ENCODE data around the gene TTN. TPM values are rescaled to one million over a fixed set of nuclear protein-coding genes. Genes with fewer than 3 reads are reported as not detected.

Gene TTN
- total RNA-seq, 1 donor from 2014 or later, result 0.50 TPM

DNA sequence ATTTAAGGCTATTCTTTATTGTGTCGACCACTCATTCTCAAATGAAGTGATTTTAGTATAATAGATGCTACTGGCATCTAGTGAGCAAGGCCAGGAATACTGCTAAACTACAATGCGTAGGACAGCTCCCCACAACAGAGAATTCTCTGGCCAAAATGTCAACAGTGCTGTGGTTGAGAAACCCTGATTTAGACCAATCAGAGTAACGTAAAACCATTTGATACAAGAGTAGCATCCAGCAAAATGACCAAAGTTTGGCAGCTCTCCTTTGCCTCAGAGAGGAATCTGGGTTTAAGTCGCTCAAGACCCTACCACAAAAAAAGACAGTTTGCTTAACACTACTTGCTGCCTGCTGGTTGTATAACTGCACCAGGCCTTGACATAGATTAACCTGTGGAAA is 37.0 kb upstream of the TTN start:
- no peak overlapping the region for H3K9ac ChIP-seq (ENCODE audit: low read length)
- H3K4me1 Mint-ChIP-seq (ENCODE audit: low read depth, unreplicated experiment), result peaks cover 13% of the 10 kb centered on the region

GRCh38 chr2:178843697-178844096 is 36.5 kb upstream of the TTN start:
- H3K36me3 ChIP-seq (ENCODE audit: insufficient read depth, low read length), result no peaks in the 10 kb centered on the region
- Mint-ChIP-seq H3K9me3 (ENCODE audit: unreplicated experiment) (peaks cover 3% of the 10 kb centered on the region), H3K27ac (ENCODE audit: unreplicated experiment) (no peak overlapping the region), H3K36me3 (ENCODE audit: low read depth, unreplicated experiment) (no peaks in the 10 kb centered on the region), H3K4me3 (ENCODE audit: unreplicated experiment) (no peak overlapping the region), H3K27me3 (ENCODE audit: low read depth, unreplicated experiment) (no peaks in the 10 kb centered on the region), H3K4me1 (ENCODE audit: low read depth, unreplicated experiment) (peaks cover 13% of the 10 kb centered on the region)
- peaks cover 13% of the 10 kb centered on the region for H3K4me1 ChIP-seq (ENCODE audit: insufficient read depth, low read length)
- no peak overlapping the region for H3K4me3 ChIP-seq (ENCODE audit: insufficient read depth, low read depth, low read length)
- FAIRE-seq, result no peak
- no peak overlapping the region for H3K4me2 ChIP-seq (ENCODE audit: low read length)
- no peaks in the 10 kb centered on the region for H3K79me2 ChIP-seq (ENCODE audit: insufficient read depth, low read length)
- no peaks in the 10 kb centered on the region for H4K20me1 ChIP-seq (ENCODE audit: insufficient read depth, low read length)
- no peaks in the 10 kb centered on the region for H3K9me3 ChIP-seq (ENCODE audit: insufficient read depth, low read depth, low read length)
- no peak overlapping the region for H2AFZ ChIP-seq (ENCODE audit: low read depth, low read length)
- no peak overlapping the region for H3K27ac ChIP-seq (ENCODE audit: low read depth, low read length)
- no peak overlapping the region for H3K9ac ChIP-seq (ENCODE audit: low read length)
- DNase-seq (ENCODE audit: low read depth), result no peak
- no peaks in the 10 kb centered on the region for H3K27me3 ChIP-seq (ENCODE audit: insufficient read depth, low read length)
- TF ChIP-seq EZH2 (IDR thresholded peaks at IDR 0.05; ENCODE audit: insufficient read depth, low read length), result no peak
- TF ChIP-seq, protein P1, sequence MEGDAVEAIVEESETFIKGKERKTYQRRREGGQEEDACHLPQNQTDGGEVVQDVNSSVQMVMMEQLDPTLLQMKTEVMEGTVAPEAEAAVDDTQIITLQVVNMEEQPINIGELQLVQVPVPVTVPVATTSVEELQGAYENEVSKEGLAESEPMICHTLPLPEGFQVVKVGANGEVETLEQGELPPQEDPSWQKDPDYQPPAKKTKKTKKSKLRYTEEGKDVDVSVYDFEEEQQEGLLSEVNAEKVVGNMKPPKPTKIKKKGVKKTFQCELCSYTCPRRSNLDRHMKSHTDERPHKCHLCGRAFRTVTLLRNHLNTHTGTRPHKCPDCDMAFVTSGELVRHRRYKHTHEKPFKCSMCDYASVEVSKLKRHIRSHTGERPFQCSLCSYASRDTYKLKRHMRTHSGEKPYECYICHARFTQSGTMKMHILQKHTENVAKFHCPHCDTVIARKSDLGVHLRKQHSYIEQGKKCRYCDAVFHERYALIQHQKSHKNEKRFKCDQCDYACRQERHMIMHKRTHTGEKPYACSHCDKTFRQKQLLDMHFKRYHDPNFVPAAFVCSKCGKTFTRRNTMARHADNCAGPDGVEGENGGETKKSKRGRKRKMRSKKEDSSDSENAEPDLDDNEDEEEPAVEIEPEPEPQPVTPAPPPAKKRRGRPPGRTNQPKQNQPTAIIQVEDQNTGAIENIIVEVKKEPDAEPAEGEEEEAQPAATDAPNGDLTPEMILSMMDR (IDR thresholded peaks at IDR 0.05; ENCODE audit: insufficient read depth, low read depth, low read length), result no peak

More for the DNA sequence above, 37.0 kb upstream of the TTN start:
- Histone ChIP-seq H2AFZ (ENCODE audit: low read depth, low read length) (no peak overlapping the region), H3K79me2 (ENCODE audit: insufficient read depth, low read length) (no peaks in the 10 kb centered on the region), H3K9me3 (ENCODE audit: insufficient read depth, low read depth, low read length) (no peaks in the 10 kb centered on the region), H3K4me3 (ENCODE audit: insufficient read depth, low read depth, low read length) (no peak overlapping the region), H3K4me2 (ENCODE audit: low read length) (no peak overlapping the region), H3K4me1 (ENCODE audit: insufficient read depth, low read length) (peaks cover 13% of the 10 kb centered on the region), H4K20me1 (ENCODE audit: insufficient read depth, low read length) (no peaks in the 10 kb centered on the region), H3K36me3 (ENCODE audit: insufficient read depth, low read length) (no peaks in the 10 kb centered on the region), H3K27me3 (ENCODE audit: insufficient read depth, low read length) (no peaks in the 10 kb centered on the region), H3K27ac (ENCODE audit: low read depth, low read length) (no peak overlapping the region)
- H3K36me3 Mint-ChIP-seq (ENCODE audit: low read depth, unreplicated experiment), result peaks cover under 1% of the 10 kb centered on the region
- H3K9me3 Mint-ChIP-seq (ENCODE audit: unreplicated experiment), result peaks cover 3% of the 10 kb centered on the region
- no peak overlapping the region for H3K27ac Mint-ChIP-seq (ENCODE audit: unreplicated experiment)
- no peak overlapping the region for H3K4me3 Mint-ChIP-seq (ENCODE audit: unreplicated experiment)
- no peak for TF ChIP-seq EZH2 (IDR thresholded peaks at IDR 0.05; ENCODE audit: insufficient read depth, low read length)
- TF ChIP-seq, protein P1 (IDR thresholded peaks at IDR 0.05; ENCODE audit: insufficient read depth, low read depth, low read length), result no peak
- peak; percentile 75 for DNase-seq (ENCODE audit: low read depth)
- no peak for FAIRE-seq
- no peaks in the 10 kb centered on the region for H3K27me3 Mint-ChIP-seq (ENCODE audit: low read depth, unreplicated experiment)

- H3K27ac Mint-ChIP-seq (ENCODE audit: unreplicated experiment), result no peak overlapping the region
- no peaks in the 10 kb centered on the region for H3K9me3 Mint-ChIP-seq (ENCODE audit: unreplicated experiment)
- Histone ChIP-seq H3K36me3 (ENCODE audit: insufficient read depth, low read length) (no peaks in the 10 kb centered on the region), H2AFZ (ENCODE audit: low read depth, low read length) (no peak overlapping the region), H4K20me1 (ENCODE audit: insufficient read depth, low read length) (no peaks in the 10 kb centered on the region), H3K4me1 (ENCODE audit: insufficient read depth, low read length) (no peaks in the 10 kb centered on the region), H3K27me3 (ENCODE audit: insufficient read depth, low read length) (no peaks in the 10 kb centered on the region), H3K27ac (ENCODE audit: low read depth, low read length) (no peak overlapping the region), H3K9me3 (ENCODE audit: insufficient read depth, low read depth, low read length) (no peaks in the 10 kb centered on the region), H3K79me2 (ENCODE audit: insufficient read depth, low read length) (no peaks in the 10 kb centered on the region), H3K9ac (ENCODE audit: low read length) (no peak overlapping the region), H3K4me3 (ENCODE audit: insufficient read depth, low read depth, low read length) (no peak overlapping the region), H3K4me2 (ENCODE audit: low read length) (no peak overlapping the region)
- TF ChIP-seq, protein P1 (IDR thresholded peaks at IDR 0.05; ENCODE audit: insufficient read depth, low read depth, low read length), result no peak
- no peak for TF ChIP-seq EZH2 (IDR thresholded peaks at IDR 0.05; ENCODE audit: insufficient read depth, low read length)
- no peak overlapping the region for H3K4me3 Mint-ChIP-seq (ENCODE audit: unreplicated experiment)
- FAIRE-seq (no peak), DNase-seq (ENCODE audit: low read depth) (no peak)
- H3K36me3 Mint-ChIP-seq (ENCODE audit: low read depth, unreplicated experiment), result no peaks in the 10 kb centered on the region
- H3K4me1 Mint-ChIP-seq (ENCODE audit: low read depth, unreplicated experiment), result no peaks in the 10 kb centered on the region
- H3K27me3 Mint-ChIP-seq (ENCODE audit: low read depth, unreplicated experiment), result no peaks in the 10 kb centered on the region
Observed at GRCh38 chr2:178836807-178837206, 29.6 kb upstream of the TTN start.
